Spleen (tissue), 11 donors: ENCODE data around the gene ALDH1L1. TPM values are rescaled to one million over a fixed set of nuclear protein-coding genes. Genes with fewer than 3 reads are reported as not detected.

Experiments used
- DNase-seq: peaks from one replicate; pipeline ENCODE4 v3.0.0-alpha.2; 2020
- H3K27ac ChIP-seq, 8 donors: fragments of 200-600 bp; sonication (generic) in 7 of 8; 1 replicate in 4 of 8; 2 replicates in 4 of 8; pipeline versions ENCODE4 v1.5.0 to v1.8.0; 2016 to 2021; ENCODE audit warnings: inconsistent platforms in 4 of 8, mild to moderate bottlenecking in 4 of 8, moderate library complexity in 1 of 8
- H3K27me3 ChIP-seq, 7 donors: fragments of 200-600 bp; sonication (generic) in 6 of 7; replicated peaks in 1 of 7; 1 replicate in 4 of 7; 2 replicates in 3 of 7; pipeline versions ENCODE4 v1.5.0 to v1.8.0; 2016 to 2021; ENCODE audit warnings: inconsistent platforms in 3 of 7, mild to moderate bottlenecking in 1 of 7
- H3K36me3 ChIP-seq, 6 donors: fragments of 200-600 bp; sonication (generic) in 5 of 6; 1 replicate in 4 of 6; 2 replicates in 2 of 6; pipeline versions ENCODE4 v1.5.0 to v1.8.0; 2016 to 2021; ENCODE audit warnings: inconsistent platforms in 2 of 6
- H3K4me1 ChIP-seq, 6 donors: fragments of 200-600 bp; sonication (generic) in 5 of 6; 1 replicate in 3 of 6; 2 replicates in 3 of 6; pipeline versions ENCODE4 v1.5.0 to v1.8.0; 2016 to 2021; ENCODE audit warnings: inconsistent platforms in 3 of 6
- H3K4me3 ChIP-seq, 8 donors: fragments of 200-600 bp; sonication (generic) in 7 of 8; 1 replicate in 4 of 8; 2 replicates in 4 of 8; pipeline versions ENCODE4 v1.5.0 to v1.8.0; 2016 to 2021; ENCODE audit warnings: inconsistent platforms in 4 of 8, mild to moderate bottlenecking in 4 of 8, moderate library complexity in 2 of 8
- H3K9me3 ChIP-seq, 8 donors: fragments of 200-600 bp; sonication (generic) in 7 of 8; 1 replicate in 4 of 8; 2 replicates in 4 of 8; pipeline versions ENCODE4 v1.5.0 to v1.8.0; 2016 to 2021; ENCODE audit warnings: inconsistent platforms in 4 of 8
- CTCF ChIP-seq, 11 experiments: fragments of 200-600 bp in 7 of 11; fragments of 450-650 bp in 4 of 11; sonication (generic) in 4 of 11; IDR thresholded peaks in 8 of 11; conservative IDR thresholded peaks in 3 of 11; 1 replicate in 7 of 11; 2 replicates in 4 of 11; pipeline versions ENCODE4 v1.4.0 to v1.8.0; 2016 to 2021; ENCODE audit warnings: antibody characterized with exemption in 11 of 11, inconsistent platforms in 4 of 11, mild to moderate bottlenecking in 1 of 11
- POLR2A ChIP-seq, 3 donors: fragments of 450-650 bp; IDR thresholded peaks; one replicate each; pipeline ENCODE4 v1.5.1; 2017; ENCODE audit warnings: antibody characterized with exemption in 3 of 3, mild to moderate bottlenecking in 1 of 3
- POLR2AphosphoS5 ChIP-seq, 3 donors: sonication (generic); formaldehyde crosslinking; IDR thresholded peaks; one replicate each; pipeline ENCODE4 v1.5.1; 2017; ENCODE audit warnings: antibody characterized with exemption in 3 of 3
- WGBS, 5 donors: extraction: QIAGEN DNeasy Blood & Tissue Kit in 3 of 5; methylation state at CpG; one replicate each; pipeline versions ENCODE4 v1.1.5 to v1.1.7; 2013 to 2018; 5-methylcytosine and 5-hydroxymethylcytosine counted together
- intact Hi-C: fragments of 100-400 bp; cut with DNase I; formaldehyde crosslinking; loops from one replicate; pipeline ENCODE4 v1.15.0; 2023; ENCODE audit warnings: low total_unique reads
- polyA plus RNA-seq, 3 donors: library from polyadenylated mRNA; stranded (reverse); fragments of 200-250 nt; gene quantifications; one replicate each; pipeline ENCODE4 v1.2.1, GENCODE V29; 2013
- total RNA-seq, 7 donors: library from RNA; depleted of rRNA in 3 of 7; stranded (reverse); fragments of >200 nt in 3 of 7; fragmentation: NEBNext Ultra II Directional in 4 of 7; extraction: Animal tissue kit (Norgen Biotek cat#: 25700) in 4 of 7; gene quantifications; one replicate each; pipeline versions ENCODE4 v1.1.0 to v1.2.1, GENCODE V29; 2016 to 2021
- donor health status: healthy with polysubstance abuse.
- donor health status: DM: no; HTN: no; CAD: no; lungs with moderate emphysema.
- donor health status: DM: no; HTN: no; CAD: no.
- donor health status: Bipolar disorder and iron deficiency.
- donor health status: healthy.
- donor health status: DM: no; HTN: no; CAD: no.
- donor health status: DM: yes; HTN: yes; CAD: no.

ALDH1L1 gene
- total and polyA plus RNA-seq, 10 donors = 0.09 to 1.3 (median 0.29) TPM; not detected in 3

- 89 to 95% (median 93%) methylated on average over 13 to 16 of the region's 16 CpGs for WGBS, 5 donors
- peak; percentile 70 for DNase-seq
- intact Hi-C loops = no loop called here
- H3K36me3 ChIP-seq = no peaks in the 10 kb centered on the region
- no peaks in the 10 kb centered on the region for H3K9me3 ChIP-seq
- no peaks in the 10 kb centered on the region for H3K27me3 ChIP-seq
- no peak overlapping the region for H3K27ac ChIP-seq
- no peak for TF ChIP-seq CTCF (IDR thresholded peaks at IDR 0.05 in 8 of 11, conservative IDR thresholded peaks at IDR 0.05 in 3 of 11)
- TF ChIP-seq POLR2AphosphoS5 (IDR thresholded peaks at IDR 0.05) = no peak
- no peak overlapping the region for H3K4me3 ChIP-seq
- no peaks in the 10 kb centered on the region for H3K4me1 ChIP-seq
These were observed 74.6 kb downstream of the ALDH1L1 start for GRCh38 chr3:126105691-126106187.

GRCh38 chr3:126104742-126105605 lies 75.4 kb downstream of the ALDH1L1 start:
- Histone ChIP-seq H3K9me3 (no peaks in the 10 kb centered on the region), H3K4me3 (no peak overlapping the region), H3K27me3 (no peaks in the 10 kb centered on the region), H3K36me3 (no peaks in the 10 kb centered on the region), H3K27ac (no peak overlapping the region), H3K4me1 (no peaks in the 10 kb centered on the region)
- no peak for TF ChIP-seq POLR2A (IDR thresholded peaks at IDR 0.05)
- intact Hi-C loops = no loop called here
- WGBS, 5 donors = 85 to 91% (median 89%) methylated on average over 11 to 15 of the region's 15 CpGs
- peak; percentile 68 for DNase-seq

- Histone ChIP-seq H3K27ac (no peak overlapping the region), H3K9me3 (no peaks in the 10 kb centered on the region), H3K4me1 (no peaks in the 10 kb centered on the region), H3K36me3 (no peaks in the 10 kb centered on the region), H3K27me3 (no peaks in the 10 kb centered on the region), H3K4me3 (no peak overlapping the region)
- 67 to 90% (median 77%) methylated on average over 3 to 7 of the region's 7 CpGs for WGBS, 5 donors
- intact Hi-C loops = no loop called here
- TF ChIP-seq CTCF (IDR thresholded peaks at IDR 0.05 in 8 of 11, conservative IDR thresholded peaks at IDR 0.05 in 3 of 11) = no peak
- no peak for TF ChIP-seq POLR2A (IDR thresholded peaks at IDR 0.05)
- TF ChIP-seq POLR2AphosphoS5 (IDR thresholded peaks at IDR 0.05) = no peak
- peak; percentile 69 for DNase-seq
These were observed 76.3 kb downstream of the ALDH1L1 start for GRCh38 chr3:126104028-126104635.

- Histone ChIP-seq H3K4me3 (no peak overlapping the region), H3K27ac (no peak overlapping the region), H3K27me3 (no peaks in the 10 kb centered on the region), H3K4me1 (no peaks in the 10 kb centered on the region), H3K9me3 (peaks cover 0 to 2% (median 0%) of the 10 kb centered on the region in 8 donors), H3K36me3 (no peaks in the 10 kb centered on the region)
- no peak for TF ChIP-seq CTCF (IDR thresholded peaks at IDR 0.05 in 8 of 11, conservative IDR thresholded peaks at IDR 0.05 in 3 of 11)
- intact Hi-C loops = no loop called here
- 72 to 84% (median 81%) methylated on average over 16 to 22 of the region's 22 CpGs for WGBS, 5 donors
- peak; percentile 66 for DNase-seq
These were observed 77.0 kb downstream of the ALDH1L1 start for GRCh38 chr3:126103121-126104027.
